Endodermal cell (in vitro differentiated cells): Measurements from ENCODE around the gene MYH6. TPM values are rescaled to one million over a fixed set of nuclear protein-coding genes. Genes with fewer than 3 reads are reported as not detected.
"Not testable (repeated sequence)": the region's sequence is repeated elsewhere in the genome, so short reads cannot be mapped to it uniquely, and the experiment has no call there.

Experiments used
- DNase-seq: peaks from one replicate; pipeline ENCODE4 v3.0.0-alpha.2; 2017
- H3K27ac ChIP-seq: 2 replicates; pipeline ENCODE4 v1.5.1; 2013; ENCODE audit warnings: mild to moderate bottlenecking, low read depth, low read length, moderate library complexity
- H3K27me3 ChIP-seq: 2 replicates; pipeline ENCODE4 v1.6.1; 2013; ENCODE audit warnings: mild to moderate bottlenecking, low read length, moderate library complexity; ENCODE audit not compliant: insufficient read depth, control insufficient read depth, poor library complexity, severe bottlenecking
- H3K36me3 ChIP-seq: 2 replicates; pipeline ENCODE4 v1.7.0; 2013; ENCODE audit warnings: mild to moderate bottlenecking, low read length, moderate library complexity; ENCODE audit not compliant: control insufficient read depth, insufficient read depth
- H3K4me1 ChIP-seq: one replicate; pipeline ENCODE4 v1.7.0; 2013; ENCODE audit warnings: low read length; ENCODE audit not compliant: control insufficient read depth, insufficient read depth
- H3K4me3 ChIP-seq: 2 replicates; pipeline ENCODE4 v1.5.1; 2013; ENCODE audit warnings: mild to moderate bottlenecking, low read length, moderate library complexity
- H3K9ac ChIP-seq: 2 replicates; pipeline ENCODE4 v1.6.1; 2013; ENCODE audit warnings: mild to moderate bottlenecking, low read length, moderate library complexity; ENCODE audit not compliant: poor library complexity, severe bottlenecking; ENCODE audit errors: extremely low read depth
- H3K9me3 ChIP-seq: 2 replicates; pipeline ENCODE4 v1.6.1; 2013; ENCODE audit warnings: mild to moderate bottlenecking, low read length, moderate library complexity; ENCODE audit not compliant: control insufficient read depth
- H3K27ac Mint-ChIP-seq: 2 replicates; pipeline ENCODE4 v1.8.0; 2020; ENCODE audit warnings: mixed read lengths
- H3K27me3 Mint-ChIP-seq: 2 replicates; pipeline ENCODE4 v1.8.0; 2021; ENCODE audit warnings: mild to moderate bottlenecking, mixed read lengths; ENCODE audit not compliant: insufficient read depth
- H3K36me3 Mint-ChIP-seq: 2 replicates; pipeline ENCODE4 v1.8.0; 2020; ENCODE audit warnings: low read depth, mixed read lengths
- H3K4me1 Mint-ChIP-seq: 2 replicates; pipeline ENCODE4 v1.8.0; 2020; ENCODE audit warnings: mixed read lengths
- H3K4me3 Mint-ChIP-seq: 2 replicates; pipeline ENCODE4 v1.8.0; 2020; ENCODE audit warnings: mild to moderate bottlenecking, moderate library complexity, mixed read lengths
- H3K9me3 Mint-ChIP-seq: 2 replicates; pipeline ENCODE4 v1.8.0; 2020; ENCODE audit warnings: mild to moderate bottlenecking, mixed read lengths
- WGBS, 2 experiments: methylation state at CpG; one replicate each; pipeline versions ENCODE4 v1.1.5 to v1.1.7; 2013; ENCODE audit warnings: missing lambda C conversion rate in 2 of 2, mixed read lengths in 1 of 2; ENCODE audit not compliant: insufficient coverage in 1 of 2, insufficient read length in 1 of 2; 5-methylcytosine and 5-hydroxymethylcytosine counted together
- total RNA-seq, 2 donors: library from RNA; stranded (reverse); fragmentation: NEBNext Ultra II Directional in 1 of 2; extraction: Animal tissue kit (Norgen Biotek cat#: 25700) in 1 of 2; gene quantifications; 2 replicates in 1 of 2; 3 replicates in 1 of 2; pipeline ENCODE4 v1.2.1, GENCODE V29; 2021
- TF ChIP-seq, protein P1 (sequence below): fragments of 200-600 bp; sonication (generic); conservative IDR thresholded peaks from 2 replicates; pipeline ENCODE4 v1.5.0; 2021; ENCODE audit warnings: antibody characterized with exemption, mild to moderate bottlenecking

Gene MYH6
- total RNA-seq, 2 donors from 2014 or later: not detected

GRCh38 chr14:23428686-23429495, 20.8 kb upstream of the MYH6 start:
- Mint-ChIP-seq H3K4me1 (peaks cover 10% of the 10 kb centered on the region), H3K9me3 (no peaks in the 10 kb centered on the region), H3K27ac (no peak overlapping the region), H3K27me3 (peaks cover 42% of the 10 kb centered on the region), H3K36me3 (no peaks in the 10 kb centered on the region), H3K4me3 (no peak overlapping the region)
- Histone ChIP-seq H3K9ac (no peak overlapping the region), H3K4me1 (no peaks in the 10 kb centered on the region), H3K36me3 (no peaks in the 10 kb centered on the region), H3K27ac (no peak overlapping the region), H3K9me3 (no peaks in the 10 kb centered on the region), H3K27me3 (peaks cover 11% of the 10 kb centered on the region), H3K4me3 (no peak overlapping the region)
- DNase-seq: no peak
- 83 to 90% methylated on average over 1 to 13 of the region's 13 CpGs for WGBS, 2 experiments
- TF ChIP-seq, protein P1, sequence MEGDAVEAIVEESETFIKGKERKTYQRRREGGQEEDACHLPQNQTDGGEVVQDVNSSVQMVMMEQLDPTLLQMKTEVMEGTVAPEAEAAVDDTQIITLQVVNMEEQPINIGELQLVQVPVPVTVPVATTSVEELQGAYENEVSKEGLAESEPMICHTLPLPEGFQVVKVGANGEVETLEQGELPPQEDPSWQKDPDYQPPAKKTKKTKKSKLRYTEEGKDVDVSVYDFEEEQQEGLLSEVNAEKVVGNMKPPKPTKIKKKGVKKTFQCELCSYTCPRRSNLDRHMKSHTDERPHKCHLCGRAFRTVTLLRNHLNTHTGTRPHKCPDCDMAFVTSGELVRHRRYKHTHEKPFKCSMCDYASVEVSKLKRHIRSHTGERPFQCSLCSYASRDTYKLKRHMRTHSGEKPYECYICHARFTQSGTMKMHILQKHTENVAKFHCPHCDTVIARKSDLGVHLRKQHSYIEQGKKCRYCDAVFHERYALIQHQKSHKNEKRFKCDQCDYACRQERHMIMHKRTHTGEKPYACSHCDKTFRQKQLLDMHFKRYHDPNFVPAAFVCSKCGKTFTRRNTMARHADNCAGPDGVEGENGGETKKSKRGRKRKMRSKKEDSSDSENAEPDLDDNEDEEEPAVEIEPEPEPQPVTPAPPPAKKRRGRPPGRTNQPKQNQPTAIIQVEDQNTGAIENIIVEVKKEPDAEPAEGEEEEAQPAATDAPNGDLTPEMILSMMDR: no peak

- peaks cover 16% of the 10 kb centered on the region for H3K27me3 ChIP-seq
- 96 to 100% methylated on average over 3 to 6 of the region's 6 CpGs for WGBS, 2 experiments
- H3K36me3 Mint-ChIP-seq, H3K4me1 ChIP-seq, H3K9me3 Mint-ChIP-seq, H3K9me3 ChIP-seq, DNase-seq, H3K27ac Mint-ChIP-seq, H3K4me1 Mint-ChIP-seq, H3K27ac ChIP-seq, H3K4me3 Mint-ChIP-seq, H3K9ac ChIP-seq, H3K4me3 ChIP-seq, H3K36me3 ChIP-seq: not testable (repeated sequence)
- peaks cover 36% of the 10 kb centered on the region for H3K27me3 Mint-ChIP-seq
Measured at GRCh38 chr14:23425798-23426197, 17.7 kb upstream of the MYH6 start.

DNA sequence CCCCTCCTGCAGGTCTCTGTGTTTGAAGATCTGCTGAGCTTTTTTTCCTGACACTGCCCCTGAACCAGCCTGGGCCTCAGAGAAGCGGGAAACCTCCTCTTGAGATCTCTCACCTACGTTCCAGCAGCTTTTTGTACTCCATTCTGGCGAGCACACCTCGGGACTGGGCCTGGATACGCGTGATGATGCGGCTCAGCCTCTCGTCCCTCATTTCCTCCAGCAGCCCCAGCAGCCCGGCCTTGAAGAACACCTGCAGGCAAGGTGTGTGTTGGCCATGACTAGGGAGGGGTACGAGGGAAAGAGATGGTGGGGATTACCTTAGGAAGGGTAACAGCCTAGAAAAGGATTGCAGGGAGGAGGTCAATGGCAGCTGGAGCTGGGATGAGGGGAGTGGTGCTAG, 17.1 kb upstream of the MYH6 start:
- Mint-ChIP-seq H3K9me3 (no peaks in the 10 kb centered on the region), H3K4me3 (no peak overlapping the region), H3K27me3 (peaks cover 38% of the 10 kb centered on the region), H3K4me1 (peaks cover 10% of the 10 kb centered on the region), H3K36me3 (no peaks in the 10 kb centered on the region), H3K27ac (no peak overlapping the region)
- Histone ChIP-seq H3K27ac (no peak overlapping the region), H3K36me3 (no peaks in the 10 kb centered on the region), H3K4me1 (no peaks in the 10 kb centered on the region), H3K9me3 (no peaks in the 10 kb centered on the region), H3K27me3 (peaks cover 16% of the 10 kb centered on the region), H3K9ac (no peak overlapping the region), H3K4me3 (no peak overlapping the region)
- WGBS, 2 experiments: 90 to 95% methylated on average over 9 to 10 of the region's 10 CpGs
- TF ChIP-seq, protein P1: no peak
- no peak for DNase-seq
